GM12892 (cell line): Measurements from ENCODE around the gene CDKAL1.

ENCODE experiments used
- DNase-seq: peaks from one replicate; pipeline ENCODE4 v3.0.0; 2011; ENCODE audit not compliant: insufficient read length
- FAIRE-seq: peaks from 2 replicates; lab custom pipeline; 2011; peaks lifted over from hg19 to GRCh38; lab: Jason Lieb, UNC
- POLR2A ChIP-seq: IDR thresholded peaks from 2 replicates; pipeline ENCODE4 v1.6.1; 2011; ENCODE audit warnings: low read depth, low read length, control low read depth
- POLR2AphosphoS5 ChIP-seq: IDR thresholded peaks from 2 replicates; pipeline ENCODE4 v1.6.1; 2011; ENCODE audit warnings: low read depth, low read length, control low read depth
- TAF1 ChIP-seq: IDR thresholded peaks from 2 replicates; pipeline ENCODE4 v1.6.1; 2011; ENCODE audit warnings: low read depth, mild to moderate bottlenecking, control low read depth, low read length, borderline replicate concordance

The CDKAL1 gene

GRCh38 chr6:20900389-20901160, 366.3 kb downstream of the CDKAL1 start:
- FAIRE-seq (peak; percentile 93), DNase-seq (no peak)
- TF ChIP-seq POLR2AphosphoS5: peak; percentile 43; the same call in 1 of the 2 replicates
- TF ChIP-seq POLR2A: no peak

- TF ChIP-seq POLR2A: no peak
- TF ChIP-seq POLR2AphosphoS5: no peak
- TF ChIP-seq TAF1: no peak
- FAIRE-seq: no peak
- DNase-seq: no peak
Observed at GRCh38 chr6:20905377-20905776, 371.1 kb downstream of the CDKAL1 start.

GRCh38 chr6:20906945-20907344, 372.7 kb downstream of the CDKAL1 start:
- TF ChIP-seq POLR2AphosphoS5 (no peak), POLR2A (no peak), TAF1 (no peak)
- FAIRE-seq (no peak), DNase-seq (no peak)

- DNase-seq (no peak), FAIRE-seq (no peak)
Observed at GRCh38 chr6:20907486-20908071, 373.3 kb downstream of the CDKAL1 start.

DNA sequence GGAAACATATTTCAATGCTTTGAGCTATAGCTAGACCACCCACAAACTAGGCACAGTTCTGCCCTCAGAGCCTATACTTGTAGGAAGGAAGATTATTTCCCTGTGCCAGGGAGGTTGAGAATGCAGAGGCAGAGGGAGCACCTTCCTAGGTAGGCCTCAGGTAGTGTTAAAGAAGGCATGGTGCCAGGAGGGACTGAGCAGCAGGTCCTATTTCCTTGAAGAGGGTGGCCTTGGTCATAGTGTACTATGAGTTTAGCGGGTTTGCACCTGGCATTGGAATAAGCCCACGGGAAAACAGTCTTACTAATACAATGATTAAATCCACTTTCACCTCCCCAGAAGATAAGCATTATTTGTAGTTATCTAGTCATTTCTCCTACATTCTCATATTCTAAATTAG, 375.4 kb downstream of the CDKAL1 start:
- DNase-seq (no peak), FAIRE-seq (no peak)
- TF ChIP-seq POLR2A: no peak
- TF ChIP-seq TAF1: no peak

More at GRCh38 chr6:20907486-20908071, 373.3 kb downstream of the CDKAL1 start:
- TF ChIP-seq POLR2AphosphoS5 (no peak), TAF1 (no peak), POLR2A (no peak)

DNA sequence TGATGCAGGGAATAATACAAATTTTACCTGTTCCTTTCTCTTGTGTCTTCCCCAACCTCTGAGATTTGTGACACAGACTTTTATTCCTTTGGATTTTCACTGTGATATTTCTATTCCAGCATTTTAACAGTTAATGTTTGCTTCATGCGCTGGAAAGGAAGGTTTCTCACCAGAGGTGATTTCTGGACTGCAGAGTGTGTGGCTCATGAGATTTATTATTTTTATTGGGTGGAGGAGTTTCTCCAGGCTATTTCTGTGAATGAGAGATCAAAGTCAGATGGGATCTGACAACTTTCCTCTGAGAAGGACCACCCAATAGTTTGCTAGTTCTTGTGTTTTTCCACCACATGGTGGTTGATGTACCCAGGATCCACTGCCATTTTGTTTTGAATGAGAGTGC, 377.5 kb downstream of the CDKAL1 start:
- DNase-seq (no peak), FAIRE-seq (no peak)
- TF ChIP-seq POLR2A: no peak

DNA sequence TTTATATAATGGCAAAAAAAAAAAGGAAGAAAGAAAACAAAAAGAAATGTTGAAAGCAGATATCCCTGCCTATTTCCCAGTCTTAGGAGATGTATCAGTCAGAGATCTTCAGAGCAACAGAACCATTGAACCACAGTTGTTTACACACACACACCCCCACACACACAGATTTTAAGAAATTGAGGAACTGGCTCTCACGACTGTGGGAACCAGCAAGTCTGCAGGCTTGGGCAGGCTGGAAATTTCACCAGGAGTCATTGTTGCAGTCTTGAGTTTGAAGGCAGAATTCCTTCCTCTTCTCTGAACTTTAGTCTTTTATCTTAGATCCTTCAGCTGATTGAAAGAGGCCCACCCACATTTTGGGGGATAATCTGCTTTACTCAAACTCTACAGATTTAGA, 380.9 kb downstream of the CDKAL1 start:
- no peak for TF ChIP-seq POLR2A
- no peak for TF ChIP-seq TAF1
- no peak for TF ChIP-seq POLR2AphosphoS5
- FAIRE-seq: no peak

GRCh38 chr6:20915626-20916025, 381.4 kb downstream of the CDKAL1 start:
- TF ChIP-seq POLR2A (no peak), TAF1 (no peak), POLR2AphosphoS5 (no peak)
- FAIRE-seq (no peak), DNase-seq (no peak)

More for the DNA sequence above, 380.9 kb downstream of the CDKAL1 start:
- no peak for DNase-seq

GRCh38 chr6:20916086-20916485, 381.8 kb downstream of the CDKAL1 start:
- FAIRE-seq: no peak

DNA sequence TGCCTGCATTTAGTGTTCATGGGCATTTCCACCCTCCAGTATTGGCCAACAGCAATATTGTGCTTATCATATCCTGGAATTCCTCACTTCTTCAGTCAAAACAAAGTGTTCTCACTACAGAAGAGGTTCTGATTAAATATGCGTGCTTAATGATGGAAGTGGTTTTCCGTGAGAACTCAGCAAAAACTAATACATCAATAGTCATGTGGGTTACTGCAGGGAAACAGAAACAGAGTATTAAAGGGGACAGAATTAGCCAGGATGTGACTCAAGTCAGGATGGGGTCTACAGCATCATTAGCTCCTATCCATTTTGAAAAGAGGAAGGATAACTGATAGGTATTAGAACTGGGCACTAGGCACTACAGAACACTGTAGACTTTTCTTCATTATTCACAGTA, 384.6 kb downstream of the CDKAL1 start:
- TF ChIP-seq POLR2AphosphoS5 (no peak), POLR2A (no peak), TAF1 (no peak)
- FAIRE-seq (peak; percentile 66), DNase-seq (peak; percentile 6)

More at GRCh38 chr6:20916086-20916485, 381.8 kb downstream of the CDKAL1 start:
- TF ChIP-seq TAF1: no peak
- no peak for TF ChIP-seq POLR2AphosphoS5
- TF ChIP-seq POLR2A: no peak
- no peak for DNase-seq

DNA sequence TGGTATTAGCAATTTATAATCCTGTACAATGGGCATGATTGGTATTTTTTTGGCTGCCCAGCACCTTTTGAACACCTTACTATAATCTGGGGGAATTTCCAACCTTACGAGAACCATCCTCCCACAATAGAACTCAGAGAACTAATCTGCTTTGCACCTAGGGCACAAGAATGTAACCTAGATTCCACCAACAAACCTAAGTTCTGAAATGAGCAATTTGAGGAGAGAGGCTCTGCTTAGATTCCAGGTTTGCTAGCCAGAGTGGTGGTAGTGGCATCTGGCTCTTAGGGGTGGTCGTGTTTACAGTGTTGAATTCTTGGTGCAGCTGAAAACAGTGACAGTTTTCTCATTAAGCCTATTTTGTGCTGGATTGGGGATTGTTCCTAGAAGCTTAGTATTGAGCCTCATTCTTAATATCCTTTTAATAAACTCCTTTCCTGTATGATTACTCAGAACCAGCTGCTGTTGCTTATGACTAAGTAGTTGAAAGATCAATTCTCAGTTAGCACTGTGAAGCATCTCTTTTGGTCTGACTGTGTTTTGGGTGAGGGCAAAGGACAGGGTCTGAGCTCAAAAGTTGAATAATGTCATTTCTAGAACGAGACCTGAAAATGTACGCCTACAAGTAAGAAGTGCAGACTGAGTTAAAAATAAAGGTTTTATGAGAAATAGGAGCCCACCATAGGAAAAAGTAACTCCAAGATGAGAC, 385.6 kb downstream of the CDKAL1 start:
- DNase-seq: peak; percentile 9
- TF ChIP-seq POLR2A (no peak), TAF1 (no peak), POLR2AphosphoS5 (no peak)
- FAIRE-seq: peak; percentile 83

DNA sequence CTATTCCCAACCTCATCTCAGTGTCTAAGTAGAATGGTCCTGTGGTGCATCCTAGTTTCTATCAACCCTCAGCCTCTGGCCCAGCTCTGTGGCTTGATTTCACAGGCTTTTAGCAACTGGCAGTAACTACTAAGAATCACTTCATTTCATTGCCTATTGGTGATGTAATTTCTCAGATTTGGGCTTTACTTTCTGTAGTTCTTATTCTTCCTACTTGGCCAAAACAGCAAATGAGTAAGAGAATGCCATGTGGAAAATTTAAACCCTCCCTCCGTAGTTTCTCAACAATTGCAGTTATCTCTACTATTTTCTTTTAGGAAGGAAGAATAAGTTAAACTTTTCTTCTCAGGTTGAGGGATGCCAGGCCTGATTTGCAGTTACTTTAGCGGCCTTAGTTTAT, 387.3 kb downstream of the CDKAL1 start:
- DNase-seq: no peak
- no peak for FAIRE-seq
- TF ChIP-seq POLR2AphosphoS5: no peak
- no peak for TF ChIP-seq POLR2A
- no peak for TF ChIP-seq TAF1
